HepG2 (cell line): Measurements from ENCODE around the gene WDCP. TPM values are rescaled to one million over a fixed set of nuclear protein-coding genes. Genes with fewer than 3 reads are reported as not detected.
A peak's percentile ranks its signal among the peaks of the same experiment; 100 is the strongest.

Experiments used
- ATAC-seq: fragments of 200-7000 bp; cut with Tn5 transposase; 3 replicates; pipeline ENCODE4 v1.9.1; 2020; ENCODE audit warnings: mild to moderate bottlenecking, moderate library complexity
- BruUV-seq: library from RNA; stranded (reverse); fragments of 400-500 nt; replicated peaks from 2 replicates; lab custom pipeline; 2021; lab: Mats Ljungman, UMichigan
- CTCF ChIA-PET: fragments of 300-600 bp; formaldehyde crosslinking; extraction: SDS; loops from one replicate; lab custom pipeline; 2021; ENCODE audit warnings: low total read pairs, inconsistent platforms, low intra/inter-chr PET ratio; lab: Yijun Ruan, JAX
- POLR2A ChIA-PET: fragments of 350-600 bp; sonication (Branson Sonifier 250); formaldehyde crosslinking; loops from one replicate; lab custom pipeline; 2020; ENCODE audit warnings: antibody characterized with exemption, inconsistent platforms; lab: Yijun Ruan, JAX
- DNase-seq: peaks from one replicate; pipeline ENCODE4 v3.0.0-alpha.2; 2015; ENCODE audit warnings: low spot score
- FAIRE-seq: peaks from 3 replicates; lab custom pipeline; 2011; peaks lifted over from hg19 to GRCh38; lab: Jason Lieb, UNC
- H2AFZ ChIP-seq: one replicate; pipeline ENCODE4 v1.6.1; 2011; ENCODE audit warnings: low read length, inconsistent platforms
- H3K27ac ChIP-seq: fragments of 300-600 bp; 3 replicates; pipeline ENCODE4 v1.8.0; 2011; ENCODE audit warnings: mixed run types, mild to moderate bottlenecking, mixed read lengths, low read length, inconsistent platforms; ENCODE audit not compliant: insufficient read depth; ENCODE audit errors: extremely low read length
- H3K27me3 ChIP-seq, 2 experiments: fragments of 200-600 bp in 1 of 2; 2 replicates in 1 of 2; 3 replicates in 1 of 2; pipeline versions ENCODE4 v1.6.0 to v1.8.0; 2011; ENCODE audit warnings: low read length in 2 of 2, mild to moderate bottlenecking in 2 of 2, moderate library complexity in 2 of 2, inconsistent platforms in 1 of 2; ENCODE audit not compliant: insufficient read depth in 2 of 2, control insufficient read depth in 1 of 2
- H3K36me3 ChIP-seq, 2 experiments: fragments of 200-600 bp in 1 of 2; replicated peaks in 1 of 2; 2 replicates in 1 of 2; 3 replicates in 1 of 2; pipeline versions ENCODE4 v1.5.1 to v1.8.0; 2011; ENCODE audit warnings: low read length in 2 of 2, inconsistent platforms in 1 of 2; ENCODE audit not compliant: insufficient read depth in 2 of 2, control insufficient read depth in 1 of 2
- H3K4me1 ChIP-seq: 2 replicates; pipeline ENCODE4 v1.5.1; 2012; ENCODE audit warnings: low read length, inconsistent platforms; ENCODE audit not compliant: insufficient read depth
- H3K4me2 ChIP-seq: 2 replicates; pipeline ENCODE4 v1.6.0; 2011; ENCODE audit warnings: low read depth, low read length, inconsistent platforms
- H3K4me3 ChIP-seq, 3 experiments: fragments of 200-600 bp in 1 of 3; sonication (generic), shearing (Covaris generic) in 1 of 3; replicated peaks in 1 of 3; 2 replicates each; pipeline ENCODE4 v1.5.1; 2011 to 2016; ENCODE audit warnings: low read length in 3 of 3, inconsistent platforms in 2 of 3, low read depth in 2 of 3, mild to moderate bottlenecking in 2 of 3, control low read depth in 1 of 3, mixed read lengths in 1 of 3; ENCODE audit not compliant: insufficient read depth in 1 of 3
- H3K79me2 ChIP-seq: one replicate; pipeline ENCODE4 v1.6.1; 2011; ENCODE audit warnings: low read length, inconsistent platforms; ENCODE audit not compliant: insufficient read depth
- H3K9ac ChIP-seq: 2 replicates; pipeline ENCODE4 v1.6.0; 2011; ENCODE audit warnings: mild to moderate bottlenecking, low read depth, low read length, inconsistent platforms; ENCODE audit not compliant: insufficient read depth
- H3K9me3 ChIP-seq: 2 replicates; pipeline ENCODE4 v1.5.1; 2012; ENCODE audit warnings: mild to moderate bottlenecking, low read length
- H4K20me1 ChIP-seq: 2 replicates; pipeline ENCODE4 v1.6.0; 2011; ENCODE audit warnings: inconsistent platforms, mild to moderate bottlenecking, low read length, moderate library complexity; ENCODE audit not compliant: insufficient read depth
- AGO2 ChIP-seq: fragments of 200-400 bp; formaldehyde crosslinking; optimal IDR thresholded peaks from 2 replicates; pipeline ENCODE3; 2017; ENCODE audit warnings: mild to moderate bottlenecking, low read depth, low read length, moderate library complexity
- HNRNPL ChIP-seq: fragments of 200-400 bp; formaldehyde crosslinking; IDR thresholded peaks from 2 replicates; pipeline ENCODE4 v1.6.1; 2017; ENCODE audit warnings: mild to moderate bottlenecking, low read depth, low read length
- RAD21 ChIP-seq: fragments of 450-650 bp; formaldehyde crosslinking; IDR thresholded peaks from 2 replicates; pipeline ENCODE4 v1.5.0; 2020; ENCODE audit warnings: mild to moderate bottlenecking
- RBAK ChIP-seq: sonication (generic); formaldehyde crosslinking; IDR thresholded peaks from 2 replicates; pipeline ENCODE4 v1.5.1; 2020; ENCODE audit warnings: mild to moderate bottlenecking, missing genetic modification reagents
- ZBTB7A ChIP-seq: sonication (generic); formaldehyde crosslinking; IDR thresholded peaks from 2 replicates; pipeline ENCODE4 v1.8.0; 2022; ENCODE audit warnings: mild to moderate bottlenecking, missing genetic modification reagents
- ZIK1 ChIP-seq: sonication (generic); formaldehyde crosslinking; IDR thresholded peaks from 2 replicates; pipeline ENCODE4 v1.5.0; 2020; ENCODE audit warnings: mild to moderate bottlenecking, low read depth, missing genetic modification reagents, borderline replicate concordance
- ZNF230 ChIP-seq: sonication (generic); formaldehyde crosslinking; IDR thresholded peaks from 2 replicates; pipeline ENCODE4 v1.4.0; 2020; ENCODE audit warnings: mild to moderate bottlenecking, missing genetic modification reagents
- ZNF790 ChIP-seq: sonication (generic); formaldehyde crosslinking; IDR thresholded peaks from 2 replicates; pipeline ENCODE4 v1.8.0; 2022; ENCODE audit warnings: missing genetic modification reagents, mild to moderate bottlenecking, borderline replicate concordance
- ZNF839 ChIP-seq: sonication (generic); formaldehyde crosslinking; IDR thresholded peaks from 2 replicates; pipeline ENCODE4 v1.4.0; 2020; ENCODE audit warnings: missing genetic modification reagents, mild to moderate bottlenecking, borderline replicate concordance
- WGBS: methylation state at CpG from one replicate; pipeline ENCODE4 v1.1.6; 2017; ENCODE audit warnings: low lambda C conversion rate; 5-methylcytosine and 5-hydroxymethylcytosine counted together
- in situ Hi-C: cut with HindIII; loops from 2 replicates; pipeline ENCODE4 v1.10.0; 2017; ENCODE audit warnings: low pct_unique_long_range_greater_than_20kb; ENCODE audit not compliant: extremely low pct_ligation_motif_present
- intact Hi-C: fragments of 100-400 bp; cut with micrococcal nuclease; formaldehyde crosslinking; loops from one replicate; pipeline ENCODE4 v1.10.0; 2022; ENCODE audit not compliant: unreplicated experiment
- polyA plus RNA-seq, 8 experiments: library from polyadenylated mRNA; depleted of rRNA in 3 of 8; stranded (reverse) in 7 of 8; unstranded in 1 of 8; fragments of >200 nt; fragmentation: Illumina TruSeq in 4 of 8; extraction: Trizol in 4 of 8; gene quantifications; 2 replicates each; pipeline versions ENCODE4 v1.2.1 to v1.2.3, GENCODE V29; 2011 to 2016; ENCODE audit warnings: low read depth in 4 of 8, missing spikeins in 1 of 8, mixed read lengths in 1 of 8; ENCODE audit not compliant: insufficient read depth in 1 of 8
- total RNA-seq, 5 experiments: library from RNA; depleted of rRNA; stranded (reverse); fragments of >200 nt; fragmentation: Illumina TruSeq; extraction: Trizol; gene quantifications; 2 replicates each; pipeline ENCODE4 v1.2.3, GENCODE V29; 2016; ENCODE audit warnings: low read depth in 1 of 5

WDCP gene
- total and polyA plus RNA-seq, 2 of the 13 experiments (the other 11 are each of a cell fraction or from before 2014, with no cell fraction given), result 17.4 to 22.6 TPM

DNA sequence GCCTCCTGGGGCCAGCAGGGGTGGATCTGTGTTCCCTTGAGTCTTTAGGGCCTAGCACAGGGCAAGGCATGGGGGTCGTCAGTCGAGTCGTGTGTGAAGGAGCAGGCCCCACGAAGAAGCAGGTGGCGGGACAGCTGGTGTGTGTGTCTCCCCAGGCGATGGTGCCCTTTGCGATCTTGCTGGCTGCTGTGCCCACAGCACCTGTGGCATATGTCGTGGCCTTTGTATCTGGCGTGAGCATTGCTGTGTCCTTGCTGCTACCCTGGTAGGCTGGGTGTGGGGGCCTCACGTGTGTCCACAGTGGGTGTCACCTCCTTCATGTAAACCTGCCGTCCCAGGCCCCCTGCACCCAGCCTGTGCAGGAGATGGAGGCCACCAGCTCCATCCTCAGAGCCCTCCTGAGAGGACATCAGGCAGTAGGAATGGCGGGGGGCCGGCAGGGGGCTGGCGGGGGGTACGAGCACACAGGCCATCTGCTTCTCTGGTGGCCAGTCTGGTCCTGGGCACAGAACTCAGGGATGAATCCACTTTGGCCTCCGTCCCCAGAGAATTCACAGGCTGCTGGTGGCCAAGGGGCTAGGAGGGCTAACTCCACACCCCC lies 24.1 kb downstream of the WDCP start:
- DNase-seq, result no peak
- peak; percentile 0; the same call in 2 of the 3 replicates for ATAC-seq
- Histone ChIP-seq H3K4me3 (no peak overlapping the region), H3K79me2 (no peaks in the 10 kb centered on the region), H3K4me1 (peaks cover 37% of the 10 kb centered on the region), H3K36me3 (peaks cover 9 to 20% of the 10 kb centered on the region in 2 experiments; a peak in 4 of 5 replicates), H3K9ac (no peak overlapping the region), H3K9me3 (no peaks in the 10 kb centered on the region), H3K27me3 (no peaks in the 10 kb centered on the region), H4K20me1 (no peaks in the 10 kb centered on the region), H3K4me2 (peak overlapping the region; percentile 41; the same call in 1 of the 2 replicates), H2AFZ (no peak overlapping the region), H3K27ac (peak overlapping the region; percentile 10)
- no peak for FAIRE-seq
- TF ChIP-seq ZNF790 (CRISPR knock-in tag) (0 out of 2 replicates have a peak, but pooled peaks have one; percentile 39), ZNF839 (0 out of 2 replicates have a peak, but pooled peaks have one; percentile 1), ZNF230 (CRISPR knock-in tag) (no peak), HNRNPL (0 out of 2 replicates have a peak, but pooled peaks have one; percentile 37), RBAK (0 out of 2 replicates have a peak, but pooled peaks have one; percentile 2), ZBTB7A (CRISPR knock-in tag) (0 out of 2 replicates have a peak, but pooled peaks have one; percentile 2), AGO2 (peak; percentile 21), ZIK1 (CRISPR knock-in tag) (no peak), RAD21 (CRISPR knock-in tag) (no peak)
- WGBS, result 89% methylated on average over 13 of the region's 16 CpGs
- in situ Hi-C loops (loop anchor here (5.0 to 10.0 kb wide), 2 partner anchors 39 to 142 kb away; no protein-coding TSS in a partner anchor), intact Hi-C loops (no loop called here)
- CTCF ChIA-PET, result interaction anchor here (3.2 to 3.4 kb wide), 2 partner anchors 37 to 141 kb away, joined by 36 to 37 read pairs; no protein-coding TSS in a partner anchor
- POLR2A ChIA-PET, result interaction anchor here (0.6 to 5.2 kb wide), 11 partner anchors 7 to 96 kb away, joined by 3 to 23 read pairs (median 14); partner anchors contain the start of genes ATAD2B, SF3B6, TP53I3 and WDCP
- BruUV-seq, result no TSS peak
